HG03354 (cell line): ENCODE results near the gene NOVA1.

Source experiments
- ATAC-seq: cut with Tn5 transposase; IDR thresholded peaks from one replicate; pipeline ENCODE4 v1.9.1; 2021; ENCODE audit warnings: mild to moderate bottlenecking; ENCODE audit not compliant: unreplicated experiment, poor library complexity, severe bottlenecking

The NOVA1 gene

GRCh38 chr14:26466862-26467261, 131.0 kb downstream of the NOVA1 start:
- ATAC-seq = no peak

- no peak for ATAC-seq
These were observed 134.7 kb downstream of the NOVA1 start for GRCh38 chr14:26463136-26463535.

GRCh38 chr14:26454105-26454504, 143.7 kb downstream of the NOVA1 start:
- no peak for ATAC-seq

- no peak for ATAC-seq
These were observed 149.5 kb downstream of the NOVA1 start for GRCh38 chr14:26448181-26448855.

GRCh38 chr14:26444822-26445221, 153.0 kb downstream of the NOVA1 start:
- no peak for ATAC-seq

- no peak for ATAC-seq
These were observed 154.2 kb downstream of the NOVA1 start for GRCh38 chr14:26443654-26444053.

- ATAC-seq = no peak
These were observed 168.6 kb downstream of the NOVA1 start for GRCh38 chr14:26429205-26429604.

GRCh38 chr14:26427097-26427496, 170.7 kb downstream of the NOVA1 start:
- ATAC-seq = no peak

- ATAC-seq = no peak
These were observed 173.3 kb downstream of the NOVA1 start for GRCh38 chr14:26424537-26424936.

GRCh38 chr14:26415618-26416123, 182.2 kb downstream of the NOVA1 start:
- no peak for ATAC-seq

GRCh38 chr14:26414926-26415325, 182.9 kb downstream of the NOVA1 start:
- ATAC-seq = no peak

GRCh38 chr14:26414103-26414502, 183.7 kb downstream of the NOVA1 start:
- ATAC-seq = no peak

GRCh38 chr14:26412421-26412820, 185.4 kb downstream of the NOVA1 start:
- no peak for ATAC-seq

GRCh38 chr14:26410189-26410685, 187.6 kb downstream of the NOVA1 start:
- no peak for ATAC-seq

GRCh38 chr14:26404927-26405326, 192.9 kb downstream of the NOVA1 start:
- no peak for ATAC-seq

GRCh38 chr14:26403760-26404159, 194.1 kb downstream of the NOVA1 start:
- ATAC-seq = no peak

GRCh38 chr14:26402126-26402525, 195.7 kb downstream of the NOVA1 start:
- no peak for ATAC-seq

GRCh38 chr14:26401179-26401968, 196.5 kb downstream of the NOVA1 start:
- ATAC-seq = no peak

GRCh38 chr14:26400373-26400772, 197.5 kb downstream of the NOVA1 start:
- ATAC-seq = no peak

- no peak for ATAC-seq
These were observed 199.2 kb downstream of the NOVA1 start for GRCh38 chr14:26398616-26399015.
